ENCODE data around the gene C7orf33. TPM values are rescaled to one million over a fixed set of nuclear protein-coding genes. Genes with fewer than 3 reads are reported as not detected.
"Not testable (repeated sequence)": the region's sequence is repeated elsewhere in the genome, so short reads cannot be mapped to it uniquely, and the experiment has no call there.

Gene C7orf33
- total RNA-seq, 4 donors from 2014 or later: not detected

GRCh38 chr7:148585399-148585798 lies 5.2 kb upstream of the C7orf33 start:
- 96 to 98% methylated on average over 7 of the region's 7 CpGs for WGBS, 2 donors
- H3K4me3 ChIP-seq (ENCODE audit: low read depth, poor library complexity, severe bottlenecking): no peak overlapping the region
- DNase-seq (ENCODE audit: low spot score in 2 of 2): no peak
- TF ChIP-seq POLR2A (IDR thresholded peaks at IDR 0.05) (no peak), CTCF (IDR thresholded peaks at IDR 0.05) (no peak)
- intact Hi-C loops (cut with DNase I; ENCODE audit: low total_unique reads): no loop called here

- no peak overlapping the region for H3K4me3 ChIP-seq (ENCODE audit: low read depth, poor library complexity, severe bottlenecking)
Measured at GRCh38 chr7:148587076-148587475, 3.5 kb upstream of the C7orf33 start.

GRCh38 chr7:148588168-148588567 lies 2.4 kb upstream of the C7orf33 start:
- WGBS, 2 donors: 66 to 68% methylated on average over 6 of the region's 6 CpGs
- no peak for TF ChIP-seq POLR2A (IDR thresholded peaks at IDR 0.05)
- TF ChIP-seq CTCF (IDR thresholded peaks at IDR 0.05): no peak
- no peak overlapping the region for H3K4me3 ChIP-seq (ENCODE audit: low read depth, poor library complexity, severe bottlenecking)
- DNase-seq (ENCODE audit: low spot score in 2 of 2): no peak
- intact Hi-C loops (cut with DNase I; ENCODE audit: low total_unique reads): no loop called here

More at GRCh38 chr7:148587076-148587475, 3.5 kb upstream of the C7orf33 start:
- intact Hi-C loops (cut with DNase I; ENCODE audit: low total_unique reads): no loop called here
- 51 to 52% methylated on average over 3 of the region's 3 CpGs for WGBS, 2 donors
- no peak for DNase-seq (ENCODE audit: low spot score in 2 of 2)
- TF ChIP-seq POLR2A (IDR thresholded peaks at IDR 0.05) (no peak), CTCF (IDR thresholded peaks at IDR 0.05) (no peak)

- intact Hi-C loops (cut with DNase I; ENCODE audit: low total_unique reads): no loop called here
- no peak for DNase-seq (ENCODE audit: low spot score in 2 of 2)
- H3K4me3 ChIP-seq (ENCODE audit: low read depth, poor library complexity, severe bottlenecking): no peak overlapping the region
- TF ChIP-seq POLR2A (IDR thresholded peaks at IDR 0.05) (no peak), CTCF (IDR thresholded peaks at IDR 0.05) (no peak)
- WGBS, 2 donors: 82 to 86% methylated on average over 13 of the region's 13 CpGs
Measured at GRCh38 chr7:148588670-148589131, 1.9 kb upstream of the C7orf33 start.

GRCh38 chr7:148589640-148590039 lies 926 bp upstream of the C7orf33 start:
- TF ChIP-seq POLR2A (IDR thresholded peaks at IDR 0.05) (no peak), CTCF (IDR thresholded peaks at IDR 0.05) (no peak)
- WGBS, 2 donors: 26 to 46% methylated on average over 3 of the region's 3 CpGs
- H3K4me3 ChIP-seq (ENCODE audit: low read depth, poor library complexity, severe bottlenecking): no peak overlapping the region
- no peak for DNase-seq (ENCODE audit: low spot score in 2 of 2)
- intact Hi-C loops (cut with DNase I; ENCODE audit: low total_unique reads): no loop called here

- H3K4me3 ChIP-seq (ENCODE audit: low read depth, poor library complexity, severe bottlenecking); intact Hi-C loops (cut with DNase I; ENCODE audit: low total_unique reads); DNase-seq (ENCODE audit: low spot score in 2 of 2): not testable (repeated sequence)
- WGBS, 2 donors: 93 to 94% methylated on average over 3 of the region's 3 CpGs
Measured at GRCh38 chr7:148596354-148596753, 5.8 kb downstream of the C7orf33 start.

Measured in lower leg skin (tissue), 4 donors.